NOMO-1 treated with dmso at 0.1 percent for 144 hours (cell line): Measurements from ENCODE around the gene SPRR2G.
"Not testable (repeated sequence)": the region's sequence is repeated elsewhere in the genome, so short reads cannot be mapped to it uniquely, and the experiment has no call there.

ENCODE experiments used
- DNase-seq: peaks from one replicate; lab custom pipeline; 2025; ENCODE audit not compliant: unreplicated experiment; lab: John Stamatoyannopoulos, UW

The SPRR2G gene

DNA sequence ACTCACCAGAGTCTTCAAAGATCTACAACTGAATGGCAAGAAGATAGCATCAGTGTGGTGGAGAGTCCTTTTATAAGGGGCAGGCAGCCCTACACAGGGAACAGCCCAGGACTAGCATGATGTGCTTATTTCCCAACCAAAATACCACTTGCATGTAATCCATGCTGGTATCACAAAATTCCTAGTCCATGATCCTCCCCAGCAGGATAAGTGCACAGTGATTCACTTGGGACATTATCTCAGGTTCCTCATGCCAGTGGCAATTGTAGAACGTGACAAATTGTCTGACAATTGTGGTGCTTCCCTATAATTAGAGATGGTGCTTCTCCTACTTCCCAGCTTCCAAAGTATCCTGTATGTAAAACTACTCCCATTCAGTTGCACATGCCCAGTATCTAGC lies at the start of gene SPRR2G:
TSS of gene SPRR2G (minus strand) at position 45 of the 400 bp plus-strand sequence. CDS start 780 bp downstream, outside the sequence.
- no peak for DNase-seq

DNA sequence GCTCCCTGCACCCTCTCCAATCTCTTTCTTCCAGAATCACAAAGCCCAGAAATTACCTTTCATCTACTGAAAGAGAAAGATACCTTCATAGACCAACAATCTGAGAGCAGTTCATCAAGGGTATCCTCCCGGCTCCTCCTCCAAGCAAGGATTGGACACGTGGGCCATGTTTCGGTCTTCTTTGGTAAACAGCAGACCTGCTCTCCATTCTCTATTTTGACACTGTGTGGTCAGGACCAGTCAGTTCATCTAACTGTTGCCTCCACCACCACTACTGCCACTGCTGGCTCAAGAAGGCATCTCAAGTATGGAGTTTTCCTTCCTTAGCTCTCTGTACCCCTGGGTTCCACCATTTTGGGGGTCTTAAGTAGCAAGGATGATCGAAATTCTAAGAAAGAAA lies 44.5 kb upstream of the SPRR2G start:
- DNase-seq, result no peak

DNA sequence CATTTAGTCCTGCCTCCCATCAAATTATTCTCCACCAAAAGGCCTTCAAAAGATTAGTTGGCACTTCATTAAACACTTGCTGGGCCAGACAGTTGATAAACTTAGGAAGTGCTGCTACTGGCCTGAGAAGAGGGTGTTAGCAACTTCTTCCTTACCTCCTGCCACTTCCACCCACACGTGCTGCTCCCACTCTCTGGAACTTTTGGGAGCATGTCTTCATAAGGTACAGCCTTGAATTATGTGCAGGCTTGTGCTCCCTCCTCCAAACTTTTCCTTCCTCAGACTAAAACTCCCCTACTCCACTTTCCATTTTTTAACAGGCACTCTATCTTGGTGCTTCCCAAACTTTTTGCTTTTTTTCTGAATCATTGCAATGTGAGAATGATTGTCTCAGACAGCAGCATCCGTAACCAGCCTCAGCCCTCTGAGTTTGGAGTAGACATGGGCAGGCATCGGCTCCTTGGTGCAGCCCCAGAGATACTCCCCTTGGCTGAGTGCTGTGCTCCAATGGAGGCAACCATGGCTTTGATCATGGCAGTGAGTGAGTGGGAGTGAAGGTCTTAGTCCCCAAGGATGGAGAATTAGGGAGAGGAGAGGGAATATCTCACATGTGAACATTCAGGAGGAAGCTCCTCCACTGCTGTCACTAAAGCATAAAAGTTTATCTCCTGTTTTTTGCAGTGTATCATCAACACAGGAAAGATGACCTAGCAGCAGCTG lies 43.8 kb upstream of the SPRR2G start:
- no peak for DNase-seq

DNA sequence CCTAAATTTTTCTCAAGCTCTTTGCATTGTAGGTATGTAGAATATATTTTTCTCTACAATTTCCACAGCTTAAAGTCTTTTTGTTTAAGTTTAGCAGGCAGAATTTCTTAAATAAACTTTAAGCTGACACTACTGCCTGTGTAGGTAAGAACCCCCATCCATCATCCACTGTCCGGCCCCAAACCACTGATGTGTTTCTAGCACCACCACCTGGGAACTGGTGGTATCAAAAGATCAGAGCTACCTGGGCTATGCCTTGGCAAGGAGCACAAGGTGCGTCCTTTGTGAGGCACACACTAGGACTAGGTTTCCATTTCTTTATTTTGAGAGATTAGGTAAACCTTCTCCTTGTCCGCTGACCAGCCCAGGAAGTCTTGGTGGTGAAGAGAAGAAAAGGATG lies 42.0 kb upstream of the SPRR2G start:
- DNase-seq, result no peak

DNA sequence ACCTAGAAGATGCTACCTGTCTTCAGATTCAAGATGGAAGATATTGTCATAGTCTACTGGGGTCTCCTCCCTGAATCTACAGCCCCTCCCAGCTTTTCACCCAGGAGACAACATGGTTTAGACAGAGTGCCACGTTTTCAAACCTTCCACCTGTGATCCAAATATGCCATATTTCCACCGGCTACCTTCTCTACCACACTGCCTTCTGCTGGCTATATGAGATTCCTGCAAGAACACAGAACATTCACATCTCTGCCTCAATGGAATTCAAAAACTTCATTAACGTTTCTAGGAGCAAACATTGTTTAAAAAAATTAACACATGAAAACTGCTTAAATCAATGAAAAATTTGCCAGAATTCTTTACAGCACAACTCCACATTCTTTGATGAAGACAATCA lies 39.7 kb upstream of the SPRR2G start:
- no peak for DNase-seq

DNA sequence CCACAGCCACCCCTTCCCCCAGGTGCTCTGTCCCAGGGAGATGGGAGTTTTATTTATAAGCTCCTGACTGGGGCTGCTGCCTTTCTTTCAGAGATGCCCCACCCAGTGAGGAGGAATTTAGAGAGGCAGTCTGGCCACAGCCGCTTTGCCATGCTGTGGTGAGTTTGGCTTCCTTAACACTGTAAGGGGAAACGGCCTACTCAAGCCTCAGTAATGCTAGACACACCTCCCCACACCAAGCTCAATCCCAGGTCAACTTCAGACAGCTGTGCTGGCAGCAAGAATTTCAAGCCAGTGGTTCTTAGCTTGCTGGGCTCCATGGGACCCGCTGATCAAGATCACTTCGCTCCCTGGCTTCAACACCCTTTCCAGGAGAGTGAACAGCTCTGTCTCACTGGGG lies 37.6 kb upstream of the SPRR2G start:
- DNase-seq, result not testable (repeated sequence)

DNA sequence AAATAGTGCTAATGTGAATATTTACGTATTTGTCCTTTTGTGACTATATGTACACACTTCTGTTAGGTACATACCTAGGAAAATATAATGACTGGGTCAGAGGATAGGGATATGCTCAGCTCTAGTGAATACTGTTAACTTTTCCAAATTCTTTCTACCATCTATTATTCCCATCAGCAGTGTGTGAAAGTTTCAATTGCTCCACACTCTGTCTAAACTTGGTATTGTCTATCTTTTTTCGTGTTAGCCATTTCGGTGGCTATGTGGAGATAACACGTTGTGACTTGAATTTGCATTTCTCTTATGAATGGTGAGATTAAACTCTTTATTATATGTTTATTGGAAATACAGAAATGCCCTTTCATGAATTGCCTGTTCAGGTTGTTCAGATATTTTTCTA lies 29.9 kb upstream of the SPRR2G start:
- no peak for DNase-seq

DNA sequence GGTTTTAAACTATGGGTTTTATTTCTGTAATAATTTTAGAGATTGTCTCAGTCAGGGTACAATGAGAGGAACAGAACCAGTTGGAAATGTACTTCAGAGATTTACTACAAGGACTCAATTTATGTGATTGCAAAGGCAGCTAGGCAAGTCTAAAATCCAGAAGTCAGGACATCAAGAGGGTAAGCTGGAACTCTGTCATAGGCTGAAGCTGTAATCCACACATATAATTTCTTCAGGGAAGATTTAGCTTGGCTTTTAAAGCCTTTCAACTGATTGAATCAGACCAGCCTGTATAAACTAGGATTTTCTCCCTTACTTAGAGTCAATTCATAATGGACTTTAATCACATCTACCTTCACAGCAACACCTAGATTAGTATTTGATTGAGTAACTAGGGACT lies 28.2 kb upstream of the SPRR2G start:
- DNase-seq, result no peak

DNA sequence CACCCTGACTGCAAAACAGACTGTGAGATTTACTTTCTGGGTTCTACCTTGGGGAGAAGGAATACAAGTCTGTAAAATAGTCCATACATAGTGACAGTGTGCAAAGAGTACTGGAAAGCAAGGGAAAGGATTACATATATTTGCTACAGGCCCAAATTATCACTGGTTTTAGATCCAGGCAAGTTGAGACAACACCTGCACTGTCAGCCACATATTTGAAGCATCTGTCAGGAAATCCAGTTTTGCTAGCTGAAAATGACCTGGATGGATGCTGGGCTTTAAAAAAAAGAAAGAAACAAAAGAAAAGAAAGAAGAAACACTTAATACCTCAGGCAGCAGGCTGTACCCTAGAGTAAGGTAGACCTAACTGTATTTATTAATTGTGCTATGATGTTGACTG lies 23.9 kb upstream of the SPRR2G start:
- no peak for DNase-seq

DNA sequence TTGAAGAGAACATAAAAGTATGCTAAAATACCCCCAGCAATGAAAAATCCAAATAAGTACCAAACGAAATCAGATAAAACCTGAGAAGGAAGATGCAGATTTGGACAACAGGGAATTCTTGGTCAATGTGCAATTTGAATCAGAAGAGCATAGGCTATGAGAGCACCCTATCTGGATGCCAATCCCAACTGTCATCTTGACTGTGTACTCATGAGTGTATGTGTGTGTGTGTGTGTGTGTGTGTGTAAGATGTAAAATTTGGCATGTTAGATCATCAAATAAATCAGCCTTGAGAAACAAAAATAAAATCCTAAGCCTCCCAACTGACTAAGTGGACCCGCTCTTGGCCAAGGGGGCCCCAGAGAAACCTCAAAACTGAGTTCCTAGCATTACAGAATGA lies 18.0 kb upstream of the SPRR2G start:
- DNase-seq, result no peak

DNA sequence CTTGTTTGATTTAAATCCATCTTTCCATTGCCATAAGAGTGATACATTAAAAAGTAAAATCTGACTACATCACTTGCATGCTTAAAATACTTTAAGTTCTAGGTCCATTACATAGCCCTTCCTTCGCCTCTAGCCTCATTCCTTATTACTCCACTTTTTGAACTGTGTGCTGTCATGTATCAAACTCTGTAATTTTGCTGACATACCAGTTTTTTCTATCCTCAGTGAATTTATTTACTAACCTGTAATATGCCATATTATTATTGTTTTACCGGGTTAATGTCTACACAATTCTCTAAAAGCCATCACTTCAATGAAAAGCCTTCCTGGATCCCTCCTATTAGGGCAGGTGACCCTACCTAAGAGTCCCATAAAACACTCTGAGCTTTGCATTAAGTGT lies 4.9 kb upstream of the SPRR2G start:
- DNase-seq, result no peak

DNA sequence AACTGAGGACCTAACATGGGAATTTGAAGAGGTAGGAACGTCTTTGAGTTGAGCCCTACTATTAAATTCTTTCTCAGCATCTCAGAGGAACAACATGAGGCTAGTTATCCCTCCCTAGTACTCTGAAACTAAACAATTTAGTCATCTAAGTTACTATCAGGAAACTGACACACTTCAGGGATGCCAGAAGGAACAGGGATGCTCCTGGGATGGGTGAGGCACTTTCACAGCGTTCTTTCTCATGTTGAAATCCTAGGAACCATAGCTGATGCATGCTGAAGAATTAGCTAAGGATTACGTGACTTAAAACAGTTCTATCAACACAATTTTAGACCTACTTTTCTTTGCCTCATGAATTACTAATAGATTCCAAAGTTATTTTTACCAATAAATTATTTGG lies 1.8 kb upstream of the SPRR2G start:
- no peak for DNase-seq

DNA sequence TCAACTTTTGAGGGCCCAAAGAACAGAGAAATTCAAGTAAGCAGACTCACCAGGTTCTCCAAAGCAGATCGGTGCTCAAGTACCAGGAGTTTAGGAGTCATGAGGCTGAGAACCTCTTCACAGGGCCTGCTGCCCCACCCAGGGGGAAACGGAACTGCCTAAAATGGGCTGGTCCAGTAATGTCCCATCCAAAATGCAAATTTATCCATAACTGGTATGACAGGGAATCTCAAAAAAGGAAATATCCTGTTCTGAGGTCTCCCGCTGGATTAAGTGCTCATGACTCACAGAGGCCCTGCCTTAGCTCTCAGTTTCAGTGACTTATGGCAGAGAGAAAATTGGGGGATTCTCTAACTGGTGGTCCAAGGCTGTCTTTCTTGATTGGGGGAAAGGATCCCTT lies 9.3 kb downstream of the SPRR2G start:
- DNase-seq, result no peak

DNA sequence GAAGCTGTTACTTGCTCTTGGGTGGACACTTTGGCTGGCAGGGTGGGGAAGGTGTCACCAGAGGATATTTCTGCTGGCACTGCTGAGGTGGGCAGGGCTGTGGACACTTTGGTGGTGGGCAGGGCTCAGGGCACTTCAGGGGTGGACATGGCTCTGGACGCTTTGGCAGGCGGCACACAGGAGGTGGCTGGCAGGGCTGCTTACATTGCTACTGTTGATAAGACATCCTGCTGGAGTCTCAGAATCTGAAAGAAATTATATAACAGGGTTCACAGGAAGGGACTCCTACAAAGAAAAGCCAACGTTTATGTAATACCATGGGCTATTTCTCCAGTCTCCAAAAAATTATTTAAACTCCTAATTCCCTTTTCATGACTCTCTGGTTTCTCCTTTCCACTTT lies 10.2 kb downstream of the SPRR2G start:
- DNase-seq, result no peak

DNA sequence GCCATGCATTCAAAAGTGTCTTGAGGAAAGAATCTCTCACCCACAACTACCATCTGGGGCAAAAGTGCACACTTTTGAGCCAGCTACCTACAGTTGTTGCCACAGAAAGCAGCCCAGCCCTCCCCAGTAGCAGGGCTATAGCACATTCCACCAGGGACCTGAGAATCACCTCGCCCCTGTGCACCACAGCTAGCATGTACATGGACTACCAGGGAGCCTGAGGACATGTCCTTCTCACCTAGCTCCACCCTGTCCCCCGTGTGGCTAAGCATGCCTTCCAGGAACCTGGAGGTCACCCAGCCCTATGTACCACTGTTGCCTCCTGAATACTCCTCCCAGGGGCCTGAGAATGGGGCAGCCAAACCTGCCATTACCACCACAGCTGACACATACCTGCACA lies 16.9 kb downstream of the SPRR2G start:
- no peak for DNase-seq

DNA sequence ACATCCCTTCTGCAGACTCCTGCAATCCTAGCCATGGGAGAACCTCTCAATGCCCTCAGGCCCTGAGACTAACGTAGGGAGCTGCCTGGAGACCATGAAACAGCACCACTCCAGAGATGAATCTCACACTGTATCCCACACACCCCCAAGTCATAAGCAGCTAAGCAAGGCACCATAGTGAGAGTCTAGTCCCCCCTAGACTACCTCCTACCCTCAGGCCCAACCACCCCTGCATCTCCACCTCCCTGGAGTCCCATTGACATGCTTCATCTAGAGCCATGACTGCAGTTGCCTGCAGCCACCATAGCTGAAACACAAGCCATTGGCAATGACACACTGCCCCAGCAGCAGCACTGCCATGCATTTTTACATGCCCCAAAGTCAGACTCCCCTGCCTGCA lies 17.4 kb downstream of the SPRR2G start:
- no peak for DNase-seq

DNA sequence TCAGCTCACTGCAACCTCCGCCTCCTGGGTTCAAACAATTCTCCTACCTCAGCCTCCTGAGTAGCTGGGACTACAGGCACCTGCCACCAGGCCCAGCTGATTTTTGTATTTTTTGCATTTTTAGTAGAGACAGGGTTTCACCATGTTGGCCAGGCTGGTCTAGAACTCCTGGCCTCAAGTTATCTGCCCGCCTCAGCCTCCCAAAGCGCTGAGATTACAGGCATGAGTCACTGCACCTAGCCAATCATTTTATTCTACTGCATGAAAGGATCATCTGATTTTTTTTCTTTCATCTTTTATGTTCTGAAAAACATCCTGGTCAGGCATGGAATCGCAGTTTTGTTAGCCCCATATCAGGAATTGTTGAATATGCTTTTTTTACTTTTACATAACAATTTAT lies 22.0 kb downstream of the SPRR2G start:
- DNase-seq, result not testable (repeated sequence)

DNA sequence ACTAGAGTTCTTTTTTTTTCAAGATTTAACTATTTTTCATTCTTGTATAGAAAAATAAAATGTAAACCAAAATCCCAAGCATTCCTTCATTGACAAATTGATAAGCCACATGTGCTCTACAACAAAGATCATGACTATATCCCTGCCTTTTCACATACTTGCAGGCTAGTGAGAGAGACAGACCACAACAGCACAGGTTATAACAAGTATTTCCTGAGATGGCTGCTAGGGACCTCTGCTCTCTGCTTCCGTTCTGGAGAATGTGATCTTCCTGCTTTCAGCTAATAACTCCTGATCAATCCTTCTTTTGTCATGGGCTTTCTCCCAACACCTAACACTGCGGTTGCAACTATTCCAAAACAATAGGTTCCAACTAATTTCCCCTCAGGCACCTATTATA lies 23.4 kb downstream of the SPRR2G start:
- DNase-seq, result no peak

DNA sequence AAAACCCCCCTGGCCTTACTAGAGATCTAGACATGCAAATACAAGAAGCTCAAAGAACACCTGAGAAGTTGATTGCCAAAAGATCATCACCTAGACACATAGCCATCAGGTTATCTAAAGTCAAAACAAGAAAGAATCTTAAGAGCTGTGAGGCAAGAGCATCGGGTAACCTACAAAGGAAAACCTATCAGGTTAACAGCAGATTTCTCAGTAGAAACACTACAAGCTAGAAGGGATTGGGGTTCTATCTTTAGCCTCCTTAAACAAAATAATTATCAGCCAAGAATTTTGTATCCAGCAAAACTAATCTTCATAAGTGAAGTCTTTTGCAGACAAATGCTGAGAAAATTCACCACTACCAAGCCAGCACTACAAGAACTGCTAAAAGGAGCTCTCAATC lies 25.2 kb downstream of the SPRR2G start:
- no peak for DNase-seq

DNA sequence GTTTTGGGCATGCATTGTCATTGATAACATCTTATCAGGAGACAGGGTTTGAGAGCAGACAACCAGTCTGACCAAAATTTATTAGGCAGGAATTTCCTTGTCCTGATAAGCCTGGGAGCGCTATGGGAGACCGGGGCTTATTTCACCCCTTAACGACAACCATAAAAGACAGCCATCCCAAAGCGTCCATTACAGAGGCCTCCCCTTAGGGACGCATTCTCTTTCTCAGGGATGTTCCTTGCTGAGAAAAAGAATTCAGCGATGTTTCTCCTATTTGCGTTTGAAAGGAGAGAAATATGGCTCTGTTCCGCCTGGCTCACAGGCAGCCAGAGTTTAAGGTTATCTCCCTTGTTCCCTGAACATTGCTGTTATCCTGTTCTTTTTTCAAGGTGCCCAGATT lies 26.9 kb downstream of the SPRR2G start:
- DNase-seq, result not testable (repeated sequence)

DNA sequence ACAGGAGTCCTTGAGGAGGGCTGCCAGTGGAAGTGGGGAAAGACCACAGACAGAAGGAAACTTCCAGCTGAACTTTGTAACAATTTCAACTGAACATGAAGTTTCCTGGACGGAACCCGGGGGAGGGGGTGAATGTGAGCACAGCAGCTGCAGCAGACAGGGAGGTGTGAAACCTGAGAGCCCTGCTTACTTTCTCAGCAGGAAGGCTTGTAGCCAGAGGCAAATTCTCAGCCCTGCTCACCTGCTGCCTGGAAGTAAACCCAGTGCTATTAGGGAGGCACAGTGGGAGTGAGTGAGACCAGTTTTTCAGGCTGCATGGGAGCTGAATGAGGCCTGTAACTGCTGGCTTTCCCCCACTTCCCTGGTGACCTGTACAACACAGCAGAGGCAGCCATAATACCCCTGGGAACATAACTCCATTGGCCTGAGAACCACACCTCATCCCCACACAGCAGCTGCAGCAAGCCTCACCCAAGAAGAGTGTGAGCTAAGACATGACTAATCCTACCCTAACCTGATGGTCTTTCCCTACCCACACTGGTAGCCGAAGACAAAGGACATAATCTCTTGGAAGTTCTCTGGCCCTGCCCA lies 27.8 kb downstream of the SPRR2G start:
- no peak for DNase-seq

DNA sequence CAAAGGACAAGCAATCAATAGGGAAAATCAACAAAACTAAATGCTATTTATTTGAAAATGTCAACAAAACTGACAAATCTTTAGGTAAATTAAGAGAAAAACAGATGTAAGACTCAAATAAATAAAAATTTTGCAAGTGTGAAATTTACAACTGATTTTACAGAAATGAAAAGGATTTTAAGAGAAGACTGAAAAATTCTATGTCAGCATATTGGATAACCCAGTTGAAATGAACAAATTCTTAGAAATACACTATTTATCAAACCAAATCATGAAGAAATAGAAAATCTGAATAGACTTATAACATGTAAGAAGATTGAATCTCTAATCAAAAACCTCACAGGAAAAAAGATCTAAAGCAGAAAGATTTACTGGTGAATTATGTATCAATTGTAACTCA lies 29.7 kb downstream of the SPRR2G start:
- no peak for DNase-seq

DNA sequence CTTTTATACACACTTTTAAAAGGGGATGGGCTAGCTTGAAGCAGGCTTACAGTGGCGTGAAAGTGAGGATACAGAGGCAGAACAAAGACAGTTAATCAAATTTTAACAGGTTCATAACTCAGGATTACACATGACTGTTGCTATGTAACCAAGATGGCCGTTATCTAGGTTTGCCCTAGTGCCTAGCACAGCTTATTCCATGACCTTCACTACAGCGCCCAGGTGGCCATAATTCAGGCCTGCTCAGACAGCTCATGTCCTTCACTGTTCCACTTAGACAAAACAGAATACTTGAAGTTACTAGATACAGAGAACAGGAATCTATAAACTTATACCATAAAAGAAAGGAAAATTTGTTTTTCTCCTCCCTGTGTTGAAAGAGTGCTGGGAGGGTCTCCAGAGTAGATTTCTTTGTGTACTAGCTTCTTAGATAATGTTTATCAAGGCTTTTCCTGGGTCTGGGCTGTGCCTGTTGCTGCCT lies 31.2 kb downstream of the SPRR2G start:
- no peak for DNase-seq
